Progenitor cell of endocrine pancreas (in vitro differentiated cells): Measurements from ENCODE around the gene IGF2. TPM values are rescaled to one million over a fixed set of nuclear protein-coding genes. Genes with fewer than 3 reads are reported as not detected.

Source experiments
- DNase-seq: peaks from one replicate; pipeline ENCODE4 v3.0.0; 2021; ENCODE audit warnings: low spot score; ENCODE audit not compliant: unreplicated experiment
- H3K27ac Mint-ChIP-seq: 2 replicates; pipeline ENCODE4 v1.8.0; 2021; ENCODE audit warnings: mild to moderate bottlenecking, moderate library complexity, mixed read lengths
- H3K27me3 Mint-ChIP-seq: 2 replicates; pipeline ENCODE4 v1.8.0; 2021; ENCODE audit warnings: mixed read lengths
- H3K36me3 Mint-ChIP-seq: 2 replicates; pipeline ENCODE4 v1.8.0; 2022; ENCODE audit warnings: mixed read lengths; ENCODE audit not compliant: insufficient read depth
- H3K4me1 Mint-ChIP-seq: 2 replicates; pipeline ENCODE4 v1.8.0; 2021; ENCODE audit warnings: low read depth, mixed read lengths
- H3K4me3 Mint-ChIP-seq: 2 replicates; pipeline ENCODE4 v1.8.0; 2021; ENCODE audit warnings: low read depth, mild to moderate bottlenecking, moderate library complexity, mixed read lengths
- H3K9me3 Mint-ChIP-seq: 2 replicates; pipeline ENCODE4 v1.8.0; 2021; ENCODE audit warnings: low read depth, mixed read lengths
- CTCF ChIP-seq: fragments of 200-600 bp; sonication (generic); IDR thresholded peaks from one replicate; pipeline ENCODE4 v1.5.0; 2021; ENCODE audit warnings: antibody characterized with exemption, mild to moderate bottlenecking; ENCODE audit not compliant: unreplicated experiment
- total RNA-seq: library from RNA; stranded (reverse); gene quantifications from 2 replicates; pipeline ENCODE4 v1.2.1, GENCODE V29; 2021

IGF2 gene
- total RNA-seq, 1 donor from 2014 or later, result 5,100 TPM

GRCh38 chr11:2136209-2136951 is 2.8 kb downstream of the IGF2 start:
- Mint-ChIP-seq H3K9me3 (no peaks in the 10 kb centered on the region), H3K4me3 (peak overlapping the region; percentile 84)
- TF ChIP-seq CTCF, result no peak

GRCh38 chr11:2135648-2136201 is 3.5 kb downstream of the IGF2 start:
- peak overlapping the region; percentile 94 for H3K27ac Mint-ChIP-seq
- H3K9me3 Mint-ChIP-seq, result no peaks in the 10 kb centered on the region
- H3K4me3 Mint-ChIP-seq, result peak overlapping the region; percentile 84

More at GRCh38 chr11:2136209-2136951, 2.8 kb downstream of the IGF2 start:
- Mint-ChIP-seq H3K27ac (peak overlapping the region; percentile 94), H3K27me3 (peaks cover 31% of the 10 kb centered on the region), H3K36me3 (peaks cover 14% of the 10 kb centered on the region), H3K4me1 (peaks cover 6% of the 10 kb centered on the region)
- DNase-seq, result no peak

GRCh38 chr11:2135018-2135569 is 4.1 kb downstream of the IGF2 start:
- Mint-ChIP-seq H3K9me3 (no peaks in the 10 kb centered on the region), H3K4me1 (peaks cover 5% of the 10 kb centered on the region), H3K4me3 (peak overlapping the region; percentile 84), H3K27ac (peak overlapping the region; percentile 94), H3K36me3 (peaks cover 19% of the 10 kb centered on the region), H3K27me3 (peaks cover 27% of the 10 kb centered on the region)
- DNase-seq, result no peak
- no peak for TF ChIP-seq CTCF

More at GRCh38 chr11:2135648-2136201, 3.5 kb downstream of the IGF2 start:
- no peak for TF ChIP-seq CTCF
- H3K27me3 Mint-ChIP-seq, result peaks cover 28% of the 10 kb centered on the region
- DNase-seq, result no peak
- peaks cover 5% of the 10 kb centered on the region for H3K4me1 Mint-ChIP-seq
- peaks cover 19% of the 10 kb centered on the region for H3K36me3 Mint-ChIP-seq

GRCh38 chr11:2134022-2135010 is 4.9 kb downstream of the IGF2 start:
- peak overlapping the region; percentile 84 for H3K4me3 Mint-ChIP-seq

More at GRCh38 chr11:2134022-2135010, 4.9 kb downstream of the IGF2 start:
- Mint-ChIP-seq H3K27me3 (peaks cover 27% of the 10 kb centered on the region), H3K27ac (no peak overlapping the region), H3K4me1 (peaks cover 5% of the 10 kb centered on the region), H3K36me3 (peaks cover 19% of the 10 kb centered on the region), H3K9me3 (no peaks in the 10 kb centered on the region)
- no peak for DNase-seq
- TF ChIP-seq CTCF, result no peak
